ENCODE data around the gene ENTPD7.

DNA sequence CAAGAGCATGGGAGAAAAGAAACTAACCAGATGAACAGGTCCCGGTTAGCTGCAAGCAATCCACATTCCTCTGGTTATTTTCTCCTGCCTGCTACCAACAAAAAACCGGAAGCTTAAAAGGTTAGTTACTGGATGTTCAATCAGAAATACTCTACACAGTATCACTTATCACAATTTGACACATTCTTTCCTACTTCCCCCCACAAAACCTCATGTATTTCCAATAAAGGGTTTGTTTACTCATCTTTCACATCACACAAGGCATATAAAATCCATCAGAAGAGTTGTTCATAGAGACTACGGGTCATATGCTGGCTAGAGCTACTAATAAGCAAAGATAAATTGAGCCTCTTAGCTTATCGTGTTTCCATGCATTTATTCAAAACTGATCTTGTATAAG, 43.9 kb upstream of the ENTPD7 start:
- TF ChIP-seq POLR2A (IDR thresholded peaks at IDR 0.05) (no peak), POLR2AphosphoS5 (IDR thresholded peaks at IDR 0.05) (no peak)
- TF ChIP-seq, protein P1, sequence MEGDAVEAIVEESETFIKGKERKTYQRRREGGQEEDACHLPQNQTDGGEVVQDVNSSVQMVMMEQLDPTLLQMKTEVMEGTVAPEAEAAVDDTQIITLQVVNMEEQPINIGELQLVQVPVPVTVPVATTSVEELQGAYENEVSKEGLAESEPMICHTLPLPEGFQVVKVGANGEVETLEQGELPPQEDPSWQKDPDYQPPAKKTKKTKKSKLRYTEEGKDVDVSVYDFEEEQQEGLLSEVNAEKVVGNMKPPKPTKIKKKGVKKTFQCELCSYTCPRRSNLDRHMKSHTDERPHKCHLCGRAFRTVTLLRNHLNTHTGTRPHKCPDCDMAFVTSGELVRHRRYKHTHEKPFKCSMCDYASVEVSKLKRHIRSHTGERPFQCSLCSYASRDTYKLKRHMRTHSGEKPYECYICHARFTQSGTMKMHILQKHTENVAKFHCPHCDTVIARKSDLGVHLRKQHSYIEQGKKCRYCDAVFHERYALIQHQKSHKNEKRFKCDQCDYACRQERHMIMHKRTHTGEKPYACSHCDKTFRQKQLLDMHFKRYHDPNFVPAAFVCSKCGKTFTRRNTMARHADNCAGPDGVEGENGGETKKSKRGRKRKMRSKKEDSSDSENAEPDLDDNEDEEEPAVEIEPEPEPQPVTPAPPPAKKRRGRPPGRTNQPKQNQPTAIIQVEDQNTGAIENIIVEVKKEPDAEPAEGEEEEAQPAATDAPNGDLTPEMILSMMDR (IDR thresholded peaks at IDR 0.05 in 8 of 11, conservative IDR thresholded peaks at IDR 0.05 in 3 of 11), result no peak
